Gastrocnemius medialis (tissue), 4 donors: Measurements from ENCODE around the gene GOLGB1. TPM values are rescaled to one million over a fixed set of nuclear protein-coding genes. Genes with fewer than 3 reads are reported as not detected.

ENCODE experiments used
- ATAC-seq, 2 donors: fragments of 150-250 bp; one replicate each; pipeline ENCODE4 v1.9.1; 2016
- DNase-seq, 2 donors: peaks; one replicate each; pipeline ENCODE4 v3.0.0-alpha.2; 2019
- H3K27ac ChIP-seq, 4 donors: fragments of 200-600 bp; sonication (generic); 1 replicate in 1 of 4; 2 replicates in 3 of 4; pipeline ENCODE4 v1.5.1; 2016 to 2018; ENCODE audit warnings: mild to moderate bottlenecking in 2 of 4, moderate library complexity in 1 of 4
- H3K27me3 ChIP-seq, 3 donors: fragments of 200-600 bp; sonication (generic) in 2 of 3; 1 replicate in 1 of 3; 2 replicates in 2 of 3; pipeline versions ENCODE4 v1.5.1 to v1.6.0; 2016 to 2019; ENCODE audit warnings: mild to moderate bottlenecking in 1 of 3, moderate library complexity in 1 of 3
- H3K36me3 ChIP-seq, 2 donors: fragments of 200-600 bp; sonication (generic) in 1 of 2; one replicate each; pipeline ENCODE4 v1.5.1; 2017 to 2018
- H3K4me1 ChIP-seq, 2 donors: fragments of 200-600 bp; sonication (generic) in 1 of 2; one replicate each; pipeline ENCODE4 v1.5.1; 2016 to 2017; ENCODE audit warnings: mild to moderate bottlenecking in 2 of 2
- H3K4me3 ChIP-seq, 4 donors: fragments of 200-600 bp; sonication (generic) in 3 of 4; 1 replicate in 1 of 4; 2 replicates in 3 of 4; pipeline ENCODE4 v1.5.1; 2016 to 2019; ENCODE audit warnings: mild to moderate bottlenecking in 2 of 4
- H3K9me3 ChIP-seq, 3 donors: fragments of 200-600 bp; sonication (generic) in 2 of 3; 1 replicate in 1 of 3; 2 replicates in 2 of 3; pipeline ENCODE4 v1.5.1; 2016 to 2019
- CTCF ChIP-seq, 5 experiments: fragments of 450-650 bp in 3 of 5; fragments of 200-600 bp in 2 of 5; sonication (generic) in 2 of 5; IDR thresholded peaks in 4 of 5; conservative IDR thresholded peaks in 1 of 5; 1 replicate in 4 of 5; 2 replicates in 1 of 5; pipeline ENCODE4 v1.5.1; 2016 to 2019; ENCODE audit warnings: antibody characterized with exemption in 5 of 5, mild to moderate bottlenecking in 3 of 5, moderate library complexity in 3 of 5
- POLR2A ChIP-seq, 2 donors: fragments of 450-650 bp; IDR thresholded peaks; one replicate each; pipeline ENCODE4 v1.6.1; 2017; ENCODE audit warnings: antibody characterized with exemption in 2 of 2, mild to moderate bottlenecking in 2 of 2, moderate library complexity in 2 of 2
- in situ Hi-C, 4 donors: fragments of 200-750 bp; cut with MboI; loops; one replicate each; pipeline versions ENCODE4 v1.15.0 to v1.8.0; 2017; ENCODE audit warnings: low sequenced_read_pairs in 4 of 4
- intact Hi-C: fragments of 100-400 bp; cut with DNase I; formaldehyde crosslinking; loops from one replicate; pipeline ENCODE4 v1.15.1; 2023; ENCODE audit warnings: low total_unique reads
- total RNA-seq, 4 donors: library from RNA; depleted of rRNA; stranded (reverse); fragments of >200 nt; gene quantifications; one replicate each; pipeline versions ENCODE4 v1.1.0 to v1.2.3, GENCODE V29; 2016

Gene GOLGB1
- total RNA-seq, 4 donors from 2014 or later = 18.1 to 31.6 (median 26.7) TPM

- in situ Hi-C loops (no loop called here), intact Hi-C loops (no loop called here)
- TF ChIP-seq POLR2A (IDR thresholded peaks at IDR 0.05) (no peak), CTCF (IDR thresholded peaks at IDR 0.05 in 4 of 5, conservative IDR thresholded peaks at IDR 0.05 in 1 of 5) (no peak)
- Histone ChIP-seq H3K9me3 (no peaks in the 10 kb centered on the region), H3K27ac (no peak overlapping the region), H3K27me3 (no peaks in the 10 kb centered on the region), H3K4me3 (no peak overlapping the region), H3K4me1 (no peaks in the 10 kb centered on the region), H3K36me3 (no peaks in the 10 kb centered on the region)
- ATAC-seq (no peak), DNase-seq (no peak)
Measured at GRCh38 chr3:121759541-121760202, 10.1 kb upstream of the GOLGB1 start.

GRCh38 chr3:121758727-121759450 lies 9.3 kb upstream of the GOLGB1 start:
- no peaks in the 10 kb centered on the region for H3K9me3 ChIP-seq
- no peak for DNase-seq
- intact Hi-C loops (no loop called here), in situ Hi-C loops (no loop called here)
- H3K27ac ChIP-seq = no peak overlapping the region
- H3K27me3 ChIP-seq = no peaks in the 10 kb centered on the region
- H3K36me3 ChIP-seq = no peaks in the 10 kb centered on the region
- no peaks in the 10 kb centered on the region for H3K4me1 ChIP-seq
- TF ChIP-seq CTCF (IDR thresholded peaks at IDR 0.05 in 4 of 5, conservative IDR thresholded peaks at IDR 0.05 in 1 of 5) (no peak), POLR2A (IDR thresholded peaks at IDR 0.05) (no peak)
- ATAC-seq = no peak
- H3K4me3 ChIP-seq = no peak overlapping the region

GRCh38 chr3:121757812-121758545 lies 8.4 kb upstream of the GOLGB1 start:
- intact Hi-C loops = no loop called here
- ATAC-seq (no peak), DNase-seq (no peak)
- H3K9me3 ChIP-seq = no peaks in the 10 kb centered on the region
- H3K27ac ChIP-seq = no peak overlapping the region
- in situ Hi-C loops = no loop called here
- no peaks in the 10 kb centered on the region for H3K36me3 ChIP-seq
- H3K27me3 ChIP-seq = peaks cover 0 to 2% (median 0%) of the 10 kb centered on the region in 3 donors
- no peak overlapping the region for H3K4me3 ChIP-seq
- TF ChIP-seq CTCF (IDR thresholded peaks at IDR 0.05 in 4 of 5, conservative IDR thresholded peaks at IDR 0.05 in 1 of 5) = no peak
- TF ChIP-seq POLR2A (IDR thresholded peaks at IDR 0.05) = no peak
- no peaks in the 10 kb centered on the region for H3K4me1 ChIP-seq

GRCh38 chr3:121757087-121757811 lies 7.7 kb upstream of the GOLGB1 start:
- TF ChIP-seq POLR2A (IDR thresholded peaks at IDR 0.05) = no peak
- no peak for TF ChIP-seq CTCF (IDR thresholded peaks at IDR 0.05 in 4 of 5, conservative IDR thresholded peaks at IDR 0.05 in 1 of 5)
- no peaks in the 10 kb centered on the region for H3K9me3 ChIP-seq
- intact Hi-C loops (no loop called here), in situ Hi-C loops (no loop called here)
- H3K27me3 ChIP-seq = peaks cover 0 to 2% (median 0%) of the 10 kb centered on the region in 3 donors
- no peaks in the 10 kb centered on the region for H3K36me3 ChIP-seq
- H3K4me1 ChIP-seq = no peaks in the 10 kb centered on the region
- H3K4me3 ChIP-seq = no peak overlapping the region
- ATAC-seq (no peak), DNase-seq (no peak)
- H3K27ac ChIP-seq = no peak overlapping the region
